ENCODE measurements around the gene IRAG1.
A peak's percentile ranks its signal among the peaks of the same experiment; 100 is the strongest.

IRAG1 gene

DNA sequence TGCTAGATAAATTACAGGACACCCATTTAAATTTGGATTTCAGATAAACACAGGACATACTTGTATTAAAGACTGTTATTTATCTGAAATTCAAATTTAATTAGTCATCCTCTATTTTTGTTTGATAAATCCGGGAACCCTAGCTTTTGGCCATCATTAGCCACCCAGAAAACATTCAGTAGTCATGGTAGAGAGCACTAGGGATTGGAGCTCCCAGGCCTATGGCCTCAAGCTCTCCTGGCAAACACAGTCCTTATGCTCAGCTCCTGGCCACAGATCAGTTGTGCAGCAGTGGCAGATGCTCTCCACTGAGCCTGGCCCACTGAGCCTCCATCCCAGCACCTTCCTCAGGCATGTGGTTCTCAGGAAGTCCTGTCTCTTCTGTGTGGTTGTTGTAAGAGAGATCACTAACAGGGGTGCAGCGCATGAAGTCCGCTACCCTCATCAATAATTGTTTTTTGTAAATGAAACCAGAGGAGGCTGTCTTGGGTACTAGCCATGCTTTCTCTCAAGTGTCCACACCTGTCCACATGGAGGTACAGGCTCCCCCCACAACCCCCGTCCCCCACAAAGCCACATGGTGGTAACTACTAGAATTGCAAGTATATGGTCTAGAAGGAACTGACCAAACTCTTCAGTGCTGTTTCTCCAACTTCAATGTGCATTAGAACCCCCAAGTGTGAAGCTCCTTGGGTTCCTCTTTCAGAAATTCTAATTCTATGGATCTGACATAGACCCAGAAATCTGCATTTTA lies 1.1 kb upstream of the IRAG1 start:
- no peaks in the 10 kb centered on the region for H3K79me1 ChIP-seq (ENCODE audit: low read depth, low read length)
- H2BK5ac ChIP-seq (ENCODE audit: low read length), result no peak overlapping the region
- no peak overlapping the region for H4K8ac ChIP-seq (ENCODE audit: low read depth, low read length)
- H2BK15ac ChIP-seq (ENCODE audit: low read length), result no peak overlapping the region
- H3K27me3 ChIP-seq (ENCODE audit: control insufficient read depth in 3 of 3, insufficient read depth in 3 of 3, low read depth in 1 of 3, low read length in 3 of 3), result no peaks in the 10 kb centered on the region
- H3K4me1 ChIP-seq (ENCODE audit: control insufficient read depth in 2 of 2, insufficient read depth in 1 of 2, low read depth in 1 of 2, low read length in 2 of 2), result no peaks in the 10 kb centered on the region
- H2BK12ac ChIP-seq (ENCODE audit: low read length), result no peak overlapping the region
- H3K4me2 ChIP-seq (ENCODE audit: insufficient read depth, low read length, poor library complexity, severe bottlenecking), result no peak overlapping the region
- DNase-seq (ENCODE audit: low spot score), result no peak
- no peak overlapping the region for H4K91ac ChIP-seq (ENCODE audit: low read depth, low read length, poor library complexity)
- H2AFZ ChIP-seq (ENCODE audit: low read length), result no peak overlapping the region
- H3K36me3 ChIP-seq (replicated peaks in 1 of 2; ENCODE audit: control insufficient read depth in 2 of 2, insufficient read depth in 2 of 2, low read length in 2 of 2), result no peaks in the 10 kb centered on the region
- no peak overlapping the region for H2BK120ac ChIP-seq (ENCODE audit: low read depth, low read length)
- H3K18ac ChIP-seq (ENCODE audit: low read length), result no peak overlapping the region
- no peak overlapping the region for H3K14ac ChIP-seq (ENCODE audit: low read length)
- H3K9ac ChIP-seq (ENCODE audit: low read depth, low read length, poor library complexity), result no peak overlapping the region
- H3K27ac ChIP-seq (replicated peaks; ENCODE audit: low read length), result no peak overlapping the region
- no CpG with 5 or more reads among the region's 4 CpGs for WGBS, 2 donors (ENCODE audit: extremely low coverage in 2 of 2, insufficient read length in 2 of 2, insufficient replicate concordance in 1 of 2)
- no peak overlapping the region for H3K4me3 ChIP-seq (ENCODE audit: low read length in 2 of 2)
- no peak overlapping the region for H3K23ac ChIP-seq (ENCODE audit: low read depth, low read length, poor library complexity)
- peaks cover 0 to 2% of the 10 kb centered on the region in 2 donors for H3K9me3 ChIP-seq (replicated peaks in 1 of 2; ENCODE audit: control insufficient read depth in 2 of 2, insufficient read depth in 1 of 2, low read depth in 1 of 2, low read length in 2 of 2)
- peak overlapping the region; percentile 16 for H2AK5ac ChIP-seq (ENCODE audit: low read depth, low read length)
- no peak overlapping the region for H3K4ac ChIP-seq (ENCODE audit: low read length)

DNA sequence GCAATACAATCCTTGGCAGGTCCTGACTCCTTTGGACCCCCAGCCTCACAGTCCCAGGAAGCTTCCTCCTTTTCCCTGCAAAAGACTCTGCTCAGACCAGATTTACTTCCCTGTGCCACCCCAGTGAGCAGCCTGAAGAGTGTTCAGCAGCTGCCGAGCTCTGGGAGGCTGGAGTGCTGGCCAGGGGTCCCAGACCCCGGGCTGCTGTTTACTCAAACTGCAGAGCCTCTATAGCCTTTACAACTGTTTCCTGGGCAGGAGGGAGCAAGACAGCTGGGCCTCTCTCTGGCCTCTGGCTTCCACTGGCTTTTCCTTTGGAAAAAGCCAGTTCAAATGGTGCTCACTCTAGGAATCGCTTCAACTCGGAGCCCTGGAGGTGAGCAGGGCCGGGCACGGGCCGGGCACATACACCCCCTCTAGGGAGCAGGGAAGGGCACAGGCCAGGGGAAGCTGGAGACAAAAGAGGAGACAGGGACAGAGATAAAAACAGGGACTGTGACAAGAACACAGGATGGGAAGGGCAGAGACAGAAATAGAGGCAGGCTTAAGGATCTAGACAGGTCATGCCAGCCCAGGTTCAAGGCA lies 932 bp downstream of the IRAG1 start:
- H3K9ac ChIP-seq (ENCODE audit: low read depth, low read length, poor library complexity), result no peak overlapping the region
- no peaks in the 10 kb centered on the region for H3K36me3 ChIP-seq (replicated peaks in 1 of 2; ENCODE audit: control insufficient read depth in 2 of 2, insufficient read depth in 2 of 2, low read length in 2 of 2)
- no peak overlapping the region for H3K23ac ChIP-seq (ENCODE audit: low read depth, low read length, poor library complexity)
- H2AFZ ChIP-seq (ENCODE audit: low read length), result peak overlapping the region; percentile 58
- no peak overlapping the region for H3K27ac ChIP-seq (replicated peaks; ENCODE audit: low read length)
- no peak overlapping the region for H2AK5ac ChIP-seq (ENCODE audit: low read depth, low read length)
- DNase-seq (ENCODE audit: low spot score), result no peak
- H3K79me1 ChIP-seq (ENCODE audit: low read depth, low read length), result no peaks in the 10 kb centered on the region
- no peak overlapping the region for H4K8ac ChIP-seq (ENCODE audit: low read depth, low read length)
- no peaks in the 10 kb centered on the region for H3K27me3 ChIP-seq (ENCODE audit: control insufficient read depth in 3 of 3, insufficient read depth in 3 of 3, low read depth in 1 of 3, low read length in 3 of 3)
- WGBS, 2 donors (ENCODE audit: extremely low coverage in 2 of 2, insufficient read length in 2 of 2, insufficient replicate concordance in 1 of 2), result no CpG with 5 or more reads among the region's 7 CpGs
- H2BK12ac ChIP-seq (ENCODE audit: low read length), result no peak overlapping the region
- no peak overlapping the region for H3K18ac ChIP-seq (ENCODE audit: low read length)
- H3K14ac ChIP-seq (ENCODE audit: low read length), result no peak overlapping the region
- H3K4ac ChIP-seq (ENCODE audit: low read length), result no peak overlapping the region
- H2BK5ac ChIP-seq (ENCODE audit: low read length), result peak overlapping the region; percentile 46
- no peaks in the 10 kb centered on the region for H3K4me1 ChIP-seq (ENCODE audit: control insufficient read depth in 2 of 2, insufficient read depth in 1 of 2, low read depth in 1 of 2, low read length in 2 of 2)
- H3K9me3 ChIP-seq (replicated peaks in 1 of 2; ENCODE audit: control insufficient read depth in 2 of 2, insufficient read depth in 1 of 2, low read depth in 1 of 2, low read length in 2 of 2), result no peaks in the 10 kb centered on the region
- H2BK120ac ChIP-seq (ENCODE audit: low read depth, low read length), result peak overlapping the region; percentile 4
- no peak overlapping the region for H2BK15ac ChIP-seq (ENCODE audit: low read length)
- H4K91ac ChIP-seq (ENCODE audit: low read depth, low read length, poor library complexity), result no peak overlapping the region
- no peak overlapping the region for H3K4me3 ChIP-seq (ENCODE audit: low read length in 2 of 2)
- H3K4me2 ChIP-seq (ENCODE audit: insufficient read depth, low read length, poor library complexity, severe bottlenecking), result no peak overlapping the region

DNA sequence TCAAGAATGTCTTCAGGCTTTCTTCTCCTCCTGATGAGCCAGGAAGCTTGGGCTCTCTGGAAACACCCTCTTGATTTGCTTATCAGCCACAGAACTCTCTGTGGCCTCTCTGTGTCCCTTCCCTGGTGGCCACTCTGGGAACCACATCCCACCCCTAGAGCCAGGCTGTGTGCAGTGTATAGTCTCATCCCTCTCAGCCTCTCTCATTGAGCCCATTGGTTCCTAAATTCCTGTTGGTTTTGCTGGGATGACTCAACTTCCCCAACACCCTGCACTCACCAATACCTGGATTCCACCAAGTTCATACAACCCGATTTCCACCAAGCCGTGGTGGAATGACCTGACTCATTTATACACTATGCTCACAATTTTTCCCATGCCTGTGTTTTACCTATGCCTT lies 5.2 kb downstream of the IRAG1 start:
- Histone ChIP-seq H2BK5ac (ENCODE audit: low read length) (no peak overlapping the region), H3K9me3 (replicated peaks in 1 of 2; ENCODE audit: control insufficient read depth in 2 of 2, insufficient read depth in 1 of 2, low read depth in 1 of 2, low read length in 2 of 2) (no peaks in the 10 kb centered on the region), H3K9ac (ENCODE audit: low read depth, low read length, poor library complexity) (no peak overlapping the region), H3K18ac (ENCODE audit: low read length) (no peak overlapping the region), H3K4me1 (ENCODE audit: control insufficient read depth in 2 of 2, insufficient read depth in 1 of 2, low read depth in 1 of 2, low read length in 2 of 2) (no peaks in the 10 kb centered on the region), H4K91ac (ENCODE audit: low read depth, low read length, poor library complexity) (no peak overlapping the region), H3K23ac (ENCODE audit: low read depth, low read length, poor library complexity) (no peak overlapping the region), H3K79me1 (ENCODE audit: low read depth, low read length) (no peaks in the 10 kb centered on the region), H2BK120ac (ENCODE audit: low read depth, low read length) (no peak overlapping the region), H3K27me3 (ENCODE audit: control insufficient read depth in 3 of 3, insufficient read depth in 3 of 3, low read depth in 1 of 3, low read length in 3 of 3) (no peaks in the 10 kb centered on the region), H4K8ac (ENCODE audit: low read depth, low read length) (no peak overlapping the region), H2AK5ac (ENCODE audit: low read depth, low read length) (no peak overlapping the region), H2AFZ (ENCODE audit: low read length) (no peak overlapping the region), H3K36me3 (replicated peaks in 1 of 2; ENCODE audit: control insufficient read depth in 2 of 2, insufficient read depth in 2 of 2, low read length in 2 of 2) (no peaks in the 10 kb centered on the region), H2BK12ac (ENCODE audit: low read length) (no peak overlapping the region), H2BK15ac (ENCODE audit: low read length) (no peak overlapping the region), H3K27ac (replicated peaks; ENCODE audit: low read length) (no peak overlapping the region), H3K14ac (ENCODE audit: low read length) (no peak overlapping the region), H3K4ac (ENCODE audit: low read length) (no peak overlapping the region), H3K4me2 (ENCODE audit: insufficient read depth, low read length, poor library complexity, severe bottlenecking) (no peak overlapping the region), H3K4me3 (ENCODE audit: low read length in 2 of 2) (no peak overlapping the region)
- no peak for DNase-seq (ENCODE audit: low spot score)
- WGBS, 2 donors (ENCODE audit: extremely low coverage in 2 of 2, insufficient read length in 2 of 2, insufficient replicate concordance in 1 of 2), result no CpG with 5 or more reads among the region's 2 CpGs

DNA sequence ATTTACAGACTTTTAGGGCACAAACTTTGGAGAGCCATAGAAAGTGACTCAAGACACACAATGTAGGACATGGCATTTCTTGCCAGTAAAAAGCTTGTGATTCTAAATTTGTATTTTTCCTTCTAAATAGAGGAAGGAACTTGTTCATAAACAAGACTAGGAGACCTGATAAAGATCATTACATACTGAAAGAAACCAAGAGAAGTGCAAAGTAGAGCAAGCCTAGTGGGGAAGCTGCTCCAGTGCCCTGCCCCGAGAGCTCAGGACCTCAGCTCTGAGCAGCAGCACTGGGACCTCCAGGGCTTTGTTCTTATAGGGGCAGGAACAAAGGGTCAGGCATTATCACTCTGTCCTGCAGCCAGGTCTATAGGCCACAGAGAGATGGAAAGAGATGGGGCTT lies 7.2 kb downstream of the IRAG1 start:
- H3K23ac ChIP-seq (ENCODE audit: low read depth, low read length, poor library complexity), result no peak overlapping the region
- no peak overlapping the region for H2AFZ ChIP-seq (ENCODE audit: low read length)
- no peaks in the 10 kb centered on the region for H3K9me3 ChIP-seq (replicated peaks in 1 of 2; ENCODE audit: control insufficient read depth in 2 of 2, insufficient read depth in 1 of 2, low read depth in 1 of 2, low read length in 2 of 2)
- no peak for DNase-seq (ENCODE audit: low spot score)
- H2BK15ac ChIP-seq (ENCODE audit: low read length), result no peak overlapping the region
- no peak overlapping the region for H3K4ac ChIP-seq (ENCODE audit: low read length)
- H3K27me3 ChIP-seq (ENCODE audit: control insufficient read depth in 3 of 3, insufficient read depth in 3 of 3, low read depth in 1 of 3, low read length in 3 of 3), result no peaks in the 10 kb centered on the region
- no peak overlapping the region for H2BK12ac ChIP-seq (ENCODE audit: low read length)
- H4K8ac ChIP-seq (ENCODE audit: low read depth, low read length), result no peak overlapping the region
- no peak overlapping the region for H3K14ac ChIP-seq (ENCODE audit: low read length)
- H4K91ac ChIP-seq (ENCODE audit: low read depth, low read length, poor library complexity), result no peak overlapping the region
- no peak overlapping the region for H2BK120ac ChIP-seq (ENCODE audit: low read depth, low read length)
- no peak overlapping the region for H3K9ac ChIP-seq (ENCODE audit: low read depth, low read length, poor library complexity)
- H3K36me3 ChIP-seq (replicated peaks in 1 of 2; ENCODE audit: control insufficient read depth in 2 of 2, insufficient read depth in 2 of 2, low read length in 2 of 2), result no peaks in the 10 kb centered on the region
- H3K18ac ChIP-seq (ENCODE audit: low read length), result no peak overlapping the region
- no CpG with 5 or more reads among the region's 1 CpG for WGBS, 2 donors (ENCODE audit: extremely low coverage in 2 of 2, insufficient read length in 2 of 2, insufficient replicate concordance in 1 of 2)
- H3K4me1 ChIP-seq (ENCODE audit: control insufficient read depth in 2 of 2, insufficient read depth in 1 of 2, low read depth in 1 of 2, low read length in 2 of 2), result no peaks in the 10 kb centered on the region
- no peaks in the 10 kb centered on the region for H3K79me1 ChIP-seq (ENCODE audit: low read depth, low read length)
- no peak overlapping the region for H3K27ac ChIP-seq (replicated peaks; ENCODE audit: low read length)
- H3K4me2 ChIP-seq (ENCODE audit: insufficient read depth, low read length, poor library complexity, severe bottlenecking), result no peak overlapping the region
- no peak overlapping the region for H2AK5ac ChIP-seq (ENCODE audit: low read depth, low read length)
- H3K4me3 ChIP-seq (ENCODE audit: low read length in 2 of 2), result no peak overlapping the region
- H2BK5ac ChIP-seq (ENCODE audit: low read length), result no peak overlapping the region

All from neuronal stem cell (in vitro differentiated cells).